Thymus (tissue), 11 donors: ENCODE results near the gene SLC2A14. TPM values are rescaled to one million over a fixed set of nuclear protein-coding genes. Genes with fewer than 3 reads are reported as not detected.
"Not testable (repeated sequence)": the region's sequence is repeated elsewhere in the genome, so short reads cannot be mapped to it uniquely, and the experiment has no call there.

Source experiments
- DNase-seq, 9 donors: peaks; one replicate each; pipeline ENCODE4 v3.0.0-alpha.2; 2013; ENCODE audit warnings: low spot score in 9 of 9, low read depth in 6 of 9, missing footprints in 1 of 9
- H3K27ac ChIP-seq, 2 donors: one replicate each; pipeline ENCODE4 v1.5.1; 2013; ENCODE audit warnings: control low read depth in 1 of 2, low read depth in 1 of 2, low read length in 1 of 2, mild to moderate bottlenecking in 1 of 2, moderate library complexity in 1 of 2
- H3K27me3 ChIP-seq, 2 donors: one replicate each; pipeline ENCODE4 v1.5.1; 2013; ENCODE audit warnings: low read length in 1 of 2; ENCODE audit not compliant: control insufficient read depth in 2 of 2, insufficient read depth in 1 of 2
- H3K36me3 ChIP-seq, 2 donors: one replicate each; pipeline ENCODE4 v1.5.1; 2013; ENCODE audit warnings: low read length in 1 of 2, mild to moderate bottlenecking in 1 of 2, moderate library complexity in 1 of 2; ENCODE audit not compliant: control insufficient read depth in 2 of 2, insufficient read depth in 2 of 2
- H3K4me1 ChIP-seq, 2 donors: one replicate each; pipeline ENCODE4 v1.5.1; 2013; ENCODE audit warnings: low read length in 2 of 2; ENCODE audit not compliant: control insufficient read depth in 2 of 2, insufficient read depth in 2 of 2
- H3K4me3 ChIP-seq, 2 donors: one replicate each; pipeline ENCODE4 v1.5.1; 2013; ENCODE audit warnings: low read length in 2 of 2, control low read depth in 1 of 2, mild to moderate bottlenecking in 1 of 2
- H3K9me3 ChIP-seq, 2 donors: one replicate each; pipeline ENCODE4 v1.5.1; 2013; ENCODE audit warnings: low read length in 1 of 2, mild to moderate bottlenecking in 1 of 2; ENCODE audit not compliant: control insufficient read depth in 2 of 2, insufficient read depth in 1 of 2
- WGBS: extraction: QIAGEN DNeasy Blood & Tissue Kit; methylation state at CpG from one replicate; pipeline ENCODE4 v1.1.7; 2013; 5-methylcytosine and 5-hydroxymethylcytosine counted together
- polyA plus RNA-seq: library from polyadenylated mRNA; stranded (reverse); fragments of 200-250 nt; gene quantifications from one replicate; pipeline ENCODE4 v1.2.3, GENCODE V29; 2013
- total RNA-seq: library from RNA; stranded (reverse); fragments of 120-200 nt; gene quantifications from one replicate; pipeline ENCODE4 v1.2.4, GENCODE V29; 2013
- donor health status: healthy.

SLC2A14 gene
- total and polyA plus RNA-seq, 2 donors: 0.07 to 0.19 TPM

- not testable (repeated sequence) for H3K36me3 ChIP-seq, DNase-seq, H3K27me3 ChIP-seq, H3K4me1 ChIP-seq, H3K27ac ChIP-seq, H3K9me3 ChIP-seq, H3K4me3 ChIP-seq
- WGBS: 77% methylated on average over 4 of the region's 4 CpGs
These were observed 33.6 kb upstream of the SLC2A14 start for GRCh38 chr12:7906303-7906702.

DNA sequence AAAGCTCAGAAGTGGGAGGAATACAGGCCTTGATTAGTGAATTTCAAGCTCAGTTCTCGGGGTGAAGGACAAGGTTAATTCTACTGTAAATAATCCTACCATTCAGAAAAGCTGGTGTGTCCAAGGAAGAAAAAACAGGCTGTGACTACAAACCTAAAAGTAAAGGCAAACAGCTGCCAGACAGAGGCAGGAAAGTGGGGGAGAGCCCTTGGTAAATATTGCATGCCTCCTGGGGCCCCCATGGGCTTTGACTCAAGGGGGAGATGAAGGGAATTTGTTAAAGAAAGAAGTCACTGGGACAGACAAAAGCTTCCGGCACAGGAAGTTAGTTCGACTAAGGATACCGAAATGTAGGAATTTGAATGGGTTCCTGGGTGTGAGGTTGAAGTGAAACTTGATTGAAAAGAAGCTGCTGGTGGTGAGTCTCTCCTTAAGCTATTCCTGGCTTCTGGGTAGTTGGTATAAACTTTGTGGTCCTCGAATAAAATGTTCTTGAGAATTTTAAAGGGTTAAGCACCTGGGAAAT lies 32.9 kb upstream of the SLC2A14 start:
- 65% methylated on average over 2 of the region's 5 CpGs for WGBS
- not testable (repeated sequence) for H3K9me3 ChIP-seq, H3K27ac ChIP-seq, H3K27me3 ChIP-seq, H3K4me1 ChIP-seq, DNase-seq, H3K36me3 ChIP-seq, H3K4me3 ChIP-seq

- Histone ChIP-seq H3K27me3 (no peaks in the 10 kb centered on the region), H3K9me3 (no peaks in the 10 kb centered on the region), H3K36me3 (no peaks in the 10 kb centered on the region), H3K4me1 (no peaks in the 10 kb centered on the region), H3K27ac (no peak overlapping the region), H3K4me3 (no peak overlapping the region)
- 30% methylated on average over 1 of the region's 1 CpG for WGBS
- no peak for DNase-seq
These were observed 32.4 kb upstream of the SLC2A14 start for GRCh38 chr12:7905071-7905470.

- not testable (repeated sequence) for DNase-seq, H3K4me1 ChIP-seq, H3K27me3 ChIP-seq, H3K4me3 ChIP-seq, H3K36me3 ChIP-seq, H3K9me3 ChIP-seq, H3K27ac ChIP-seq
- WGBS: 97% methylated on average over 8 of the region's 8 CpGs
These were observed 29.7 kb upstream of the SLC2A14 start for GRCh38 chr12:7902416-7902815.

DNA sequence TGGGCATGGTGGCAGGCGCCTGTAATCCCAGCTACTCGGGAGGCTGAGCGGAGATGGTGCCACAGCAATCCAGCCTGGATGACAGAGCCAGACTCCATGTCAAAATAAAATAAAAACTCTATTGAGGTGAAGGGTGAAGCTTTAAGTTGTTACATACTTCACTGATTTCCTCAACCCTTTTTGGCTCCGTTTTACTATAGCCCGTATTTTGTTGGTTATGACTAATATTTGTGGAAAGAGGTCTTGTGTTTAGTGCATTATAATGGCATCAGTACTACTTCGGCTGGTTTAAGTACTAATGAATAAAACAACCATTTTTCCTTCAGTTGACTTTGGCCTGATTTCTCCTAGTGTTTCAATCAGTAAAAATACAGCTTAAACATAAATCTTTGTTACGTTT lies 27.0 kb upstream of the SLC2A14 start:
- no peak overlapping the region for H3K27ac ChIP-seq
- WGBS: 95% methylated on average over 7 of the region's 7 CpGs
- no peaks in the 10 kb centered on the region for H3K4me1 ChIP-seq
- H3K27me3 ChIP-seq: no peaks in the 10 kb centered on the region
- no peaks in the 10 kb centered on the region for H3K36me3 ChIP-seq
- DNase-seq: no peak
- no peak overlapping the region for H3K4me3 ChIP-seq
- H3K9me3 ChIP-seq: no peaks in the 10 kb centered on the region

- not testable (repeated sequence) for DNase-seq, H3K4me1 ChIP-seq, H3K27me3 ChIP-seq, H3K36me3 ChIP-seq, H3K9me3 ChIP-seq, H3K4me3 ChIP-seq, H3K27ac ChIP-seq
- 98% methylated on average over 4 of the region's 4 CpGs for WGBS
These were observed 24.0 kb upstream of the SLC2A14 start for GRCh38 chr12:7896726-7897125.

DNA sequence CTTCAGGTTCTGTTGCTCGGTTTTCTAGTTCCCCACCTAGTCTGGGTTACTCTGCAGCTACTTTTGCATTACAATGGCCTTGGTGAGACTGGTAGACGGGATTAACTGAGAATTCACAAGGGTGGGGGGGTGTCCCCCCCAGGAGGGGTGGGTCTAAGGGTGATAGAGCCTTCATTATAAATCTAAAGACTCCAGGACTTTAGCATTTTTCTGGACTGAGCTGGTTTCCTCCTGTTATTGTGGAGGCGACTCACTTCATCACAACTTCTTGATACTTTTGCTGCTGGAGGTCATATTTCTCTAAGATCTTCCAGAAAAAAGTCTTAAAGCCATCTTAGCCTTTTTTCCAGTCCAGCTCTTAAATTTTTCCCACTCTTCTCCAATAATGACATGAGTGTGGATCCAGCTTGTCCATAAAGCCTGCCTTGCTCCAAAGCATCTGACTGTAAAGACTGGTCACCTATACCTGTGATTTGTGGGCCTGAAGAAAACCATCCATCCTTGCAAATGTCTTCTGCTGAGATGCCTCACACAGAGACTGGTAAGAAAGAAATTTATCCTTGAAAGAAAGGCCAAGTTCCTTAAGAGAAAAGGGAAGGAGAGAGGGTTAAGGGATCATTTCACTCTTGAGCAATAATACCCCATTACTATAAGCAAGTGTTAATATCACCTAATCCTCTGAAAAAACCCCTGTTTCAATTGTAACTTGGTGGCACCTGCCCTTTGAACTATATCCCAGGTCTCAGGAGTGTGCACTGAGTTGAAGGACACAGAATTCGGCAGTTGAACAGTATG lies 19.7 kb upstream of the SLC2A14 start:
- Histone ChIP-seq H3K27me3 (no peaks in the 10 kb centered on the region), H3K27ac (no peak overlapping the region), H3K9me3 (no peaks in the 10 kb centered on the region), H3K4me1 (no peaks in the 10 kb centered on the region), H3K4me3 (no peak overlapping the region), H3K36me3 (no peaks in the 10 kb centered on the region)
- no peak for DNase-seq
- 89% methylated on average over 4 of the region's 4 CpGs for WGBS

GRCh38 chr12:7884689-7885088 lies 12.0 kb upstream of the SLC2A14 start:
- Histone ChIP-seq H3K4me1 (no peaks in the 10 kb centered on the region), H3K36me3 (no peaks in the 10 kb centered on the region), H3K27ac (no peak overlapping the region), H3K27me3 (no peaks in the 10 kb centered on the region), H3K9me3 (no peaks in the 10 kb centered on the region), H3K4me3 (no peak overlapping the region)
- 17% methylated on average over 3 of the region's 3 CpGs for WGBS
- no peak for DNase-seq

- not testable (repeated sequence) for H3K4me3 ChIP-seq, H3K27me3 ChIP-seq, H3K36me3 ChIP-seq, DNase-seq, H3K4me1 ChIP-seq, H3K27ac ChIP-seq, H3K9me3 ChIP-seq
- 95% methylated on average over 4 of the region's 4 CpGs for WGBS
These were observed 9.0 kb upstream of the SLC2A14 start for GRCh38 chr12:7881736-7882120.
